ENCODE results near the gene CEP85. TPM values are rescaled to one million over a fixed set of nuclear protein-coding genes. Genes with fewer than 3 reads are reported as not detected.

The CEP85 gene
- polyA plus RNA-seq, 3 donors from 2014 or later: 4.0 to 6.9 (median 5.4) TPM

DNA sequence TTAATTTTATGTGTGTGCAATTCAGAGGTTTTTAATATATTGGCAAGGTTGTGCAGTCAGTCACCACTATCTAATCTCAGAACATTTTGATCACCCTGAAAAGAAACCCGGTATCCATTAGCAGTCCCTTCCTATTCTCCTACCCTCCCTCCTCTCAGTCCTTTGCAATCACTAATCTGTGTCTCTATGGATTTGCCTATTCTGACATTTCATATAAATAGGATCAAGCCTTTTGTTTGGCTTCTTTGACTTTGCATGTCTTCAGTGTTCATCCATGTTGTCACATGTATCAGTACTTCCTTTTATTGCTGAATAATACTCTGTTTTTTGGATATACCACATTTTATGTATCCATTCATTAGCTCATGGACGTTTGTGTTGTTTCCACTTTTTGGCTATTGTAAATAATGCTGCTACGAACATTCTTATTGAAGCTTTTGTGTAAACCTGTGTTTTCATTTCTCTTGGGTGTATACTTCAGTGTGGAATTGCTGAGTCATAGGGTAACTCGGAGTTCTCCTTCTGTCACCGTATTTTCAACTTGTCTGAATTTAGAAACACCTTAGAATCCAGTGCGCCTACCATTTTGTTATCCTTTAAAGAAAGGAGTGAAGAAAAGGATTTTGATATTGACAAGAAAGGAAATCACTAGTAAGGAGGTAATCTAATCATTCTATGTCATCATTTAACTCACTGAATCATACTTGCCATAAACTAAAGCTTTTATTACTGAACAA, 3.4 kb downstream of the CEP85 start:
- H3K4me3 Mint-ChIP-seq: no peak overlapping the region
- H3K27me3 Mint-ChIP-seq (ENCODE audit: low read depth in 3 of 3): peaks cover 3 to 7% (median 4%) of the 10 kb centered on the region in 3 donors
- H3K36me3 Mint-ChIP-seq: peaks cover 0 to 2% (median 2%) of the 10 kb centered on the region in 3 donors
- H3K4me1 Mint-ChIP-seq: peaks cover 25 to 32% of the 10 kb centered on the region in 2 donors
- no peak overlapping the region for H3K27ac Mint-ChIP-seq
- no peak for DNase-seq
- H3K9me3 Mint-ChIP-seq: no peaks in the 10 kb centered on the region

GRCh38 chr1:26239936-26240335, 5.9 kb downstream of the CEP85 start:
- H3K4me3 Mint-ChIP-seq: no peak overlapping the region
- no peak overlapping the region for H3K27ac Mint-ChIP-seq
- DNase-seq: no peak
- H3K4me1 Mint-ChIP-seq: peaks cover 10 to 19% of the 10 kb centered on the region in 2 donors
- no peaks in the 10 kb centered on the region for H3K27me3 Mint-ChIP-seq (ENCODE audit: low read depth in 3 of 3)
- no peaks in the 10 kb centered on the region for H3K9me3 Mint-ChIP-seq
- H3K36me3 Mint-ChIP-seq: peaks cover 0 to 15% (median 9%) of the 10 kb centered on the region in 3 donors

GRCh38 chr1:26252718-26253117, 18.7 kb downstream of the CEP85 start:
- H3K4me1 Mint-ChIP-seq: no peaks in the 10 kb centered on the region
- no peaks in the 10 kb centered on the region for H3K27me3 Mint-ChIP-seq (ENCODE audit: low read depth in 3 of 3)
- H3K9me3 Mint-ChIP-seq: no peaks in the 10 kb centered on the region
- DNase-seq: no peak
- peaks cover 10 to 30% (median 21%) of the 10 kb centered on the region in 3 donors for H3K36me3 Mint-ChIP-seq
- peak overlapping the region in 1 of 6 donors; percentile 1 for H3K27ac Mint-ChIP-seq
- no peak overlapping the region for H3K4me3 Mint-ChIP-seq

DNA sequence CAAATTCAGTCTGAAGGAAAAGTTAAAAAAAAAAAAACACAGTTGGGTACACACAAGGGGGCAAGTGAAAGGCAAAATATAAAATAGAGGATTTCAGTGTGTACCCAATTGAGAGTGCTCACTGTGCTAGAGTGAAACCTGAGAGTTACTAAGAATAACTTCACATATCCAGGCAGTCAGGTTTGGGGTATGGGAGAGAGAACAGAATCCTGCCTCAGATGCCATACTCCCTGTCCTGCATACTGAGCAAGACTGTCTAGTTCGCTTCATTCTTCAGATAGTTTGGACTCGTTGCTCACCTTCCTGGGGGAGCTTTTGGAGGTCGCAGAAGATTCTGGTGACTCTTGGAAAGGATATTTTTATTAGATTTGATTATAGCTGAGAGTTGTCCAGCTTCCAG, 20.4 kb downstream of the CEP85 start:
- no peak for DNase-seq
- H3K4me1 Mint-ChIP-seq: no peaks in the 10 kb centered on the region
- H3K27me3 Mint-ChIP-seq (ENCODE audit: low read depth in 3 of 3): no peaks in the 10 kb centered on the region
- H3K9me3 Mint-ChIP-seq: no peaks in the 10 kb centered on the region
- no peak overlapping the region for H3K4me3 Mint-ChIP-seq
- no peak overlapping the region for H3K27ac Mint-ChIP-seq
- peaks cover 19 to 40% (median 30%) of the 10 kb centered on the region in 3 donors for H3K36me3 Mint-ChIP-seq

DNA sequence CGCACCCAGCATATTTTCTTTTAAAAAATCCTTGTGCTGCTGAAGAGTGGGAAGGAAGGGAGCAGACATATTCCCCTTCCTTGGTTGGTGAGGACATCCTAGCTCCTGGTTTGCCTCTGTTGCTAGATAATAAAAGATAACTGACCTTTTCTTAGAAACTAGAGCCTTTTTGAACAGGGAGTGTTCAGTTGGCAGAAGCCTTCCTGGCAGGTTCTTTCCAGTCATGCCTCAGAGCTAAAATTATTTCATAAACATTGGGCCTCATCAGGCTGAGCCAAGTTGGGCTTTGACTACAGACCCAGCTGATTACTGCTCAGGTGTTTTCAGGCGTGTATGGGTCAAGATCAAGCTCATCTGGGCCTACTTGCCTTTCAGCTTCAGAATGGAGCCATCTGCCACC, 23.2 kb downstream of the CEP85 start:
- Mint-ChIP-seq H3K36me3 (peaks cover 24 to 45% (median 40%) of the 10 kb centered on the region in 3 donors), H3K27me3 (ENCODE audit: low read depth in 3 of 3) (peaks cover 0 to 1% (median 0%) of the 10 kb centered on the region in 3 donors), H3K27ac (no peak overlapping the region), H3K4me3 (no peak overlapping the region), H3K9me3 (no peaks in the 10 kb centered on the region), H3K4me1 (no peaks in the 10 kb centered on the region)
- DNase-seq: no peak

DNA sequence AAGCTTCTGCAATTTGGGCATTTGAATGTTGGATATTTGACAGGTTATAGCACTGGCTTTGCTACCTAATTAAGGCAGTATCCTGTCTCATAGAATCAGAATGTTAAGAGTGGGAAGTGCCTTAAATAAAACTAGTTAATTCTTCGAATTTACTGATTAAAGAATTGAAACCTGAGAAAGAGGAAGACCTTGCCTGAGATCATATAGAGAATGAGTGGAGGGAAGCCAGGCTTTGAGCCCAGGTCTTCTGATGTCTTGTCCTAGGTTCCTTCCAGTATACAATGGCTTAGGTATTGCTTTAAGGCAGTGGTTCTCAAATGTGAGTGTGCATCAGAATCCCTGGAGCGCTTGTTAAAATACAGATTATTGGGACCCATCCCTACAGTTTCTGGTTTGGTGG, 25.0 kb downstream of the CEP85 start:
- no peak for DNase-seq
- Mint-ChIP-seq H3K27ac (no peak overlapping the region), H3K9me3 (no peaks in the 10 kb centered on the region), H3K36me3 (peaks cover 30 to 53% (median 45%) of the 10 kb centered on the region in 3 donors), H3K27me3 (ENCODE audit: low read depth in 3 of 3) (peaks cover 0 to 1% (median 0%) of the 10 kb centered on the region in 3 donors), H3K4me3 (no peak overlapping the region), H3K4me1 (no peaks in the 10 kb centered on the region)

DNA sequence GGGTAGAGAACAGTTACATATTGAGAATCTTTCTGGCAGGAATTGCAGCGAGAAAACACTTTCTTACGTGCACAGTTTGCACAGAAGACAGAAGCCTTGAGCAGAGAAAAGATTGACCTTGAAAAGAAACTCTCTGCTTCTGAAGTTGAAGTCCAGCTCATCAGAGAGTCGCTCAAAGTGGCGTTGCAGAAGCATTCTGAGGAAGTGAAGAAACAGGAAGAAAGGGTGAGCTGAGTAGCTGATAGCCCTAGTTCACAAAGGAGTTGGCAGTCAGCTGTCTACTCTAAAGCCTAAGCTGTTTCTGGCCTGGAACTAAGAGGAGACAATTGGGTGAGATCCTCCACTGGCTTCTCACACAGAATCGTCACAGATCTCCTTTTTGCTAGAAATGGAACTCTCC, 25.6 kb downstream of the CEP85 start:
- Mint-ChIP-seq H3K27ac (no peak overlapping the region), H3K4me1 (no peaks in the 10 kb centered on the region), H3K36me3 (peaks cover 30 to 56% (median 49%) of the 10 kb centered on the region in 3 donors), H3K4me3 (no peak overlapping the region), H3K9me3 (no peaks in the 10 kb centered on the region), H3K27me3 (ENCODE audit: low read depth in 3 of 3) (peaks cover 0 to 1% (median 0%) of the 10 kb centered on the region in 3 donors)
- no peak for DNase-seq

DNA sequence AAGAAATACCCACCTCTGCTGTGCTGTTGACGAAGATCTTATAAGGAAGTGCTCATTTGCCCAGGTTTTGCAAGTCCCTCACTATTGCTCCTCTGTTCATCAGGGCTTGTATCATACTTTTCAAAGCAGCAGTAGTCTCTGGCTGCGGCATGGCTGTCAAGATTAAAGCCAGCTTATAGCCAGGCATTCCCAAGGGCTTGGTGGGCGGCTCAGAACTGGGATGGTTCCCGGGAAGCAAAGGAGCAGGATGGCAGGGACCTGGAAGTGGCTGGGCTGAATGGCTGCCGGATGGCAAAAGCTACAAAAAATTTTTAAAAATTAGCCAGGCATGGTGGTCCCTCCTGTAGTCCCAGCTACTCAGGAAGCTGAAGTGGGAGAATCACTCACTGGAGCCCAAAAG, 29.2 kb downstream of the CEP85 start:
- H3K9me3 Mint-ChIP-seq: no peaks in the 10 kb centered on the region
- no peak overlapping the region for H3K4me3 Mint-ChIP-seq
- H3K36me3 Mint-ChIP-seq: peaks cover 29 to 57% (median 47%) of the 10 kb centered on the region in 3 donors
- no peak for DNase-seq
- H3K27me3 Mint-ChIP-seq (ENCODE audit: low read depth in 3 of 3): peaks cover 0 to 1% (median 0%) of the 10 kb centered on the region in 3 donors
- no peak overlapping the region for H3K27ac Mint-ChIP-seq
- H3K4me1 Mint-ChIP-seq: no peaks in the 10 kb centered on the region

DNA sequence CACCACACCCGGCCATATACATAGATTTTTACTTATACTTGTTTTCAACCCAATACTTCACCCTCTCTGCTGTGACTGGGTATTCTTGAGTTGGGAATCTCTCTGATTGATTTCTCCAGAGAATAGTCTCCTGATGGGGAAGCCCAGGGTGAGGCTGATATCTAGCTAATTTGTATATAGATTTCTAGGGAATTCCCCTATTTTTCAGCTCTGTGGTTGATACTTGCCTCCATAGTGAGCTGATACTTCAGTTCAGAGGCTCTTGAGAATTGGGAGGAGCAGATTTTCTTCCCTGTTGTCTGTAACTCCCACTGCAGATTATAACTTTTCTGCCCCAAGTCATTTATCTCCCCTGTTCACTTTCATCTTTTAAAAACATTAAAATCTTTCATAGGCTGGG, 31.4 kb downstream of the CEP85 start:
- no peak for DNase-seq
- peaks cover 0 to 8% (median 7%) of the 10 kb centered on the region in 6 donors for H3K9me3 Mint-ChIP-seq
- peaks cover 0 to 3% (median under 1%) of the 10 kb centered on the region in 3 donors for H3K27me3 Mint-ChIP-seq (ENCODE audit: low read depth in 3 of 3)
- H3K4me3 Mint-ChIP-seq: no peak overlapping the region
- no peaks in the 10 kb centered on the region for H3K4me1 Mint-ChIP-seq
- H3K36me3 Mint-ChIP-seq: peaks cover 30 to 66% (median 55%) of the 10 kb centered on the region in 3 donors
- H3K27ac Mint-ChIP-seq: no peak overlapping the region

DNA sequence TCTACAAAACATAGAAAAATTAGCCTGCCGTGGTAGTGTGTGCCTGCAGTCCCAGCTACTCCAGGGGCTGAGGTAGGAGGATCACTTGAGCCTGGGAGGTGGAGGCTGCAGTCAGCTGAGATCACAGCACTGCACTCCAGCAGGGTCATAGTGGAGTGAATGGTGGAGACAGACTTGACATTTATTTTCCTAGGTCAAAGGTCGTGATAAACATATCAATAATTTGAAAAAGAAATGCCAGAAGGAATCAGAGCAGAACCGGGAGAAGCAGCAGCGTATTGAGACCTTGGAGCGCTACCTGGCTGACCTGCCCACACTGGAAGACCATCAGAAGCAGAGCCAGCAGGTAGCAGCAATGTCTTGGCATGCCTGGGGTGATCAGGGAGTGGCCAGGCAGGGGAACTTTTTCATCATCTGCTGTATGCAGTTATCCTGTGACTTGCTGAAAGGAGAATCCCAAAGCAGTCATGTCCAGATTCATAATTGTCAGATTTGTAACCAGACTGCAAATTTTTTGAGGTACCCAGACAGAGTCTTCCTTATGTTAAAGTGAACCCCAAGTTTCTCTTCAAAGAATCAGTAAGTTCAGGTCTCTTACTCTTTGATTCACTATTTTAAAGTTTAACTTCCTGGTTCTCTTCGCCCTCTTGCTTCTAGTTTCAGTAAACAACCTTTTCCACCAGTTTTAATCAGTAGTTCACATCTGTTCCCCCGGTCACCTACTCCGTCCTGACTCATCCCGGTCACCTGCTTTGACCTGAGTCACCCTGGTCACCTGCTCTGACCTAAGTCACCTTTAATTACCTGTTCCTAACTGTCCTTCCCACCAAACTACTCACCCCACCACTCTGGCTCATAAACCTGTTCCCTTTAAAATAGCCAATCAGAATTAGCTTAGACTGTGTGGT, 34.5 kb downstream of the CEP85 start:
- Mint-ChIP-seq H3K27ac (peak overlapping the region in 2 of 6 donors; percentile 38 to 46), H3K4me1 (no peaks in the 10 kb centered on the region), H3K27me3 (ENCODE audit: low read depth in 3 of 3) (peaks cover 2 to 3% (median 3%) of the 10 kb centered on the region in 3 donors), H3K9me3 (peaks cover 0 to 8% (median 7%) of the 10 kb centered on the region in 6 donors), H3K4me3 (no peak overlapping the region), H3K36me3 (peaks cover 34 to 69% (median 60%) of the 10 kb centered on the region in 3 donors)
- no peak for DNase-seq

GRCh38 chr1:26269198-26269550, 35.2 kb downstream of the CEP85 start:
- Mint-ChIP-seq H3K4me3 (no peak overlapping the region), H3K9me3 (peaks cover 0 to 8% (median 7%) of the 10 kb centered on the region in 6 donors), H3K4me1 (peaks cover 0 to under 1% of the 10 kb centered on the region in 2 donors), H3K27ac (no peak overlapping the region), H3K27me3 (ENCODE audit: low read depth in 3 of 3) (peaks cover 2 to 3% (median 3%) of the 10 kb centered on the region in 3 donors), H3K36me3 (peaks cover 29 to 62% (median 54%) of the 10 kb centered on the region in 3 donors)
- no peak for DNase-seq

DNA sequence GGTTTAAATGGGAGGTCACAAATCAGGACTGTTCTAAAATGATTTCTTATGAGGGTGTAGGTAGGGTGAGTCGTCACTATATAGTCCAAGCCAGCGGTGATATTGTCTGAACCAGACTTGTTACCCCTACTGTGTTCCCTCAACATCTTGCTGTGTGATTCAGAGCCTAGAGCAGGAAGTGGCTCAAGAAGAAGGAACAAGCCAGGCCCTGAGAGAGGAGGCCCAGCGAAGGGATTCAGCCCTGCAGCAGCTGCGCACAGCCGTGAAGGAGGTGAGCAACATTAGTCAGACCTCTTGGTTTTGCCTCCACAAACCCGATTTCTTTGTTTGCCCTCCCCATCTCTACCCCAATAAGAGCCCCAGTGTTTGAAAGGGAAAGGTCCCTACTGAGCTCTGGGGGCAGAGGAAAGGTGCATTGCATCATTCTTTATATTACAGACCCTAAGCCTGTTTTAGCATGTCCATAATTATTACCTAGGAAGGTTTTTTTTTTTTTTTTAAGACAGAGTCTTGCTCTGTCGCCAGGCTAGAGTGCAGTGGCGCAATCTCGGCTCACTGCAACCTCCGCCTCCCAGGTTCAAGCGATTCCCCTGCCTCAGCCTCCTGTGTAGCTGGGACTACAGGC, 40.9 kb downstream of the CEP85 start:
- Mint-ChIP-seq H3K27me3 (ENCODE audit: low read depth in 3 of 3) (peaks cover 0 to 6% (median 3%) of the 10 kb centered on the region in 3 donors), H3K4me1 (peaks cover 45 to 52% of the 10 kb centered on the region in 2 donors), H3K36me3 (peaks cover 7 to 22% (median 22%) of the 10 kb centered on the region in 3 donors), H3K9me3 (no peaks in the 10 kb centered on the region), H3K27ac (peak overlapping the region in 4 of 6 donors; percentile 14 to 99 (median 56)), H3K4me3 (no peak overlapping the region)
- no peak for DNase-seq

- Mint-ChIP-seq H3K27me3 (ENCODE audit: low read depth in 3 of 3) (peaks cover 0 to 7% (median 4%) of the 10 kb centered on the region in 3 donors), H3K27ac (peak overlapping the region; percentile 85 to 99 (median 95))
These were observed 41.8 kb downstream of the CEP85 start for GRCh38 chr1:26275580-26276431.

More at GRCh38 chr1:26275580-26276431, 41.8 kb downstream of the CEP85 start:
- Mint-ChIP-seq H3K9me3 (no peaks in the 10 kb centered on the region), H3K4me3 (peak overlapping the region; percentile 73 to 87 (median 76)), H3K4me1 (peaks cover 50 to 56% of the 10 kb centered on the region in 2 donors), H3K36me3 (peaks cover 5 to 17% (median 16%) of the 10 kb centered on the region in 3 donors)
- DNase-seq: peak; percentile 68 to 73 (median 71)
